Central memory CD4-positive, alpha-beta T cell (primary cell): ENCODE data around the gene PTP4A2.
A peak's percentile ranks its signal among the peaks of the same experiment; 100 is the strongest.

Experiments used
- DNase-seq: peaks from one replicate; pipeline ENCODE4 v3.0.0; 2022
- total RNA-seq, 3 experiments: gene quantifications; one replicate each; lab custom pipeline; 2026; lab: John Stamatoyannopoulos, UW

PTP4A2 gene
- total RNA-seq = 218 to 441 (median 281) reads per million in 3 experiments

DNA sequence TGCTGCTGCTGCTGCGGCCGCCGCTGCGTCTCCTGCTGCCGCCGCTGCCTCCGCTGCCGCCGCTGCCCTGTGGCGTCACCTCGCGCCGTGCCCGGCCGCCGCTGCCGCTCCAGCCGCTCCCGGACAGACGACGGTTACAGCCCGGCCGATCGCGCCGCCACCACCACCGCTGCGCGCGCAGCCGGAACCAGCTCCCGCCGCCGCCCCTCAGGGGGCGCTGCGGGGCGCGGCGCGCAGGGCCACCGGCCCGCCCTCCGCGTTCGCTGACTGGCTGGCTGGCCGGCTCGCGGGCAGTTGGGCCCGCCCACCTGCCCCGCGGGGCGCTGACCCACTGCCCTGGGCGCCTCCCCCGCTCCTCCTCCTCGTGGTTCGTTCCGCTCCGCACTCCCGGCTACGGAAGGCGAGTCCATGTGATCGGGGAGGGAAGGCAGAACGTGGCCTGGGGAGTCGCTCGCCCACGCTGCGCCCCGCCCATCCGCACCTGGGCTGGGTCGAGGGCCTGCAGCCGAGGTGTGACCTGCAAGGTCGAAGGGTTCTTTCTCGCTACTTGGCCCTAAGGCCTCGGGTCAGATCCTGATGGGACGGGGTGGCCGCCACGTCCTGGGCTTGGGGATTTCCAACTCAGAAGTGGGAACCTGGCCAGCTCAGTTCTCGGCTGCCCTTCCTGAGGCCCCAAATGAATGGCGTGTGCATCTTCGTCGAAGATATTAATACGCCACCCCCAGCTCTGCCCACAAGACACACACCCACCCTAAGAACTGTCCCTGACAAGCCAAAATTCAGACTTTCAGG lies at the start of gene PTP4A2:
PTP4A2 (minus strand) TSS at position 185 of the 792 bp plus-strand sequence. CDS start 19,303 bp downstream, outside the sequence.
- DNase-seq = peak; percentile 79

DNA sequence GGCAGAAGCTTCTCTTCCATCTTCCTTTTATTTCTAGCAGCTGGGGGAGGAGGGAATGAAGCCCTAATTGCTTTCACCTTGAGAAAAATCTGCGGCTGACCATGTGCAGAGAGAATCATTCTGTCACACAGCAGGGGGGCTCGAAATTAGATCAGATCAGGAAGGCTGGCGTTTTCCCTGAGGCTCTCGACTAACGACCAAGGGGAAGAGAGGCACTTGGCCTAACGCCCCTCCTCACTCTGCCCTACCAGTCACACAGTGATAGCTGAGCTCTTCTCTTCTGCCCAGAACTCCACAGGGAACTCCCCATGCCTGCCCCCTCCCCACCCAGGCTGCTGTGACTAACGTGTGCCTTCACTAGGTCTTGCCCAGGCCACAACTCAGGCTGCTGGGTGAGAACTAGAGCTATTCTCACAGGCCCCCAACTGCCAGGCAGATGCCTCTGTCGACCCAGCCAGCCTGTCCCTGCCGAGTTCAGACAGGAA lies 49.0 kb upstream of the PTP4A2 start:
- DNase-seq = no peak

DNA sequence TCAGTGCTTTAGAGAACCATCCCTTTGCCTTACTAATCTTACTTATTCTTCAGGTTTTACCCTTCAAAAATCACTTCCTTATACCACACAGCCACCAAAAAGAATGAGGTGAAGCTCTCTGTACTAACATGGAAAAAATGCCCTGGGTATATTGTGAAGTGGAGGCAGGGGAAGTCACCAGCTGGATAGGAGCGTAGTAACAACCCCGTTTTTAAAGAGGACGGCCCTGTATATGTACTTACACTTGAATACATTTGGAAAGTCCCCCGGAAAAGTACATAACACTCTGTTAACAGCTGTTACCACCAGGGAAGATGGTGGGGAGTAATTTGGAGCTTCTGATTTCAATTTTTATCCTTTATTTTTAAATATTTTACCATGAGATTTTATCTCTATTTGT lies 47.3 kb upstream of the PTP4A2 start:
- peak; percentile 16 for DNase-seq

DNA sequence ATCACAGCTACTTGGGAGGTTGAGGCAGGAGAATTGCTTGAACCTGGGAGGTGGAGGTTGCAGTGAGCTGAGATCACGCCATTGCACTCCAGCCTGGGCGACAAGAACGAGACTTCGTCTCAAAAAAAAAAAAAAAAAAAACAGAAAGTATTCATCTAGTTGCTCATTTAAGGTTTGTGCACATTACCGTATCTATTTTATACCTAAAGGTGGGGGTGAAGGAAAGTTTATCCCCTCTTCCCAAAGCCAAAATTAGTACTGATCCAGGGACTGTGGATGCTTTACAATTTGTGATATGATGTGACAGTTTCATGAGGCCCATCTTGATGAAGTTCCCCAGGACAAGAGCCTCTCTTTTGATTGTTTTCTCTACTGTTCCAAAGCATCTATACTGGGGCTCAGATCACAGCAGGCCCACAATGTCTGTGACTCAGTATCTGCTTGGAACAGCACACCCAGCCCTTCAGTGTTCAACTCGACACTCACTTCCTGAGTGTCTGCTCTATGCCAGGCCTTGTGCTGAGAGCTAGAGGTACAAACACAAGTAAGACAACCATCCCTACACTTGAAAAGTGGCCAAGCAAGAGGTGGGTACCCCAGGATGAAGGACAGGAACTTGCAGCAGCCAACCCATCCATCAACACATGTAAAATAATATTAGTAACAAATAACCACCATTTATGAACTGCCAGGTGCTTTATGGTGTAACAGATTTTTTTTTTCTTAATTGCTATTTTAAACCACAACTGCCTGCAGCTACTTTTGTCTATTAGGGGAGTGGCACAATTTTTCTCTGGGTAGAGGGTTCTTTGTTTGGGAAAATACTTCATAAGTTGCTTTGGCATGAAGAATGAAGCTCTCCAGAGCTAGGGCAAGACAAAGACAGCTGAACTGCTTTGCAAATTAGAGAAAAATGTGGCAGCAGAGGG lies 46.5 kb upstream of the PTP4A2 start:
- peak; percentile 8 for DNase-seq

DNA sequence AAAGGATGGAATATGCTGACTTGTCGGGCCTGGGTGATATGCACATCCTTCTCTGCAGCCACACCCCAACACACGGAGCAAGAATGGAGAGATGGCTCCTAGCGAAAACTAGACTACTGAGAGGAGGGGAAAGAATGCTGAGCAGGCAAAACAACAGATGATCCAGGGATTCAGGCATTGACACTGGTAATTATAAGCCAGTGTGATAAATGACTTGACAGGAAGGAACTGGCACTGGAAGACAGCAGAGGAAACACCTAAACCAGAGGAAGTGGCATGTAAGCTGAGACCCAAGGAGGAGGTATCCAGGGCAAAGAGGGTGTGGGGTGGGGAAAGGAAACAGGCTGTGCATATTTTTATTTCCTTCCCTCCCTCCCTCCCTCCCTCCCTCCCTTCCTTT lies 43.8 kb upstream of the PTP4A2 start:
- DNase-seq = peak; percentile 69

DNA sequence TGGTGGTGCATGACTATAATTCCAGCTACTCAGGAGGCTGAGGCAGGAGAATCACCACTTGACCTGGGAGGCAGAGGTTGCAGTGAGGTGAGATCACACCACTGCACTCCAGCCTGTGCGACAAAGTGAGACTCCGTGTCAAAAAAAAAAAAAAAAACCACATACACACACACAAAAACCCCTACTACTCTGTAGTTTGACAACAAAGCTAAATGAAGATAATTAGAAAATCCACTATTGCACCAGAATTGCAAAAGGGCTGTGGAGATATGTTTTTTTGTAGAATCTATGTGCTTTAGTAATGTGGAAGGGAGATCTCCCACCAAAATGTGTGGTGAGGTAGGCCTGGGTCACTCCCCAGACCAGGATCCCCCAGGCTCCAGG lies 43.3 kb upstream of the PTP4A2 start:
- DNase-seq = no peak

DNA sequence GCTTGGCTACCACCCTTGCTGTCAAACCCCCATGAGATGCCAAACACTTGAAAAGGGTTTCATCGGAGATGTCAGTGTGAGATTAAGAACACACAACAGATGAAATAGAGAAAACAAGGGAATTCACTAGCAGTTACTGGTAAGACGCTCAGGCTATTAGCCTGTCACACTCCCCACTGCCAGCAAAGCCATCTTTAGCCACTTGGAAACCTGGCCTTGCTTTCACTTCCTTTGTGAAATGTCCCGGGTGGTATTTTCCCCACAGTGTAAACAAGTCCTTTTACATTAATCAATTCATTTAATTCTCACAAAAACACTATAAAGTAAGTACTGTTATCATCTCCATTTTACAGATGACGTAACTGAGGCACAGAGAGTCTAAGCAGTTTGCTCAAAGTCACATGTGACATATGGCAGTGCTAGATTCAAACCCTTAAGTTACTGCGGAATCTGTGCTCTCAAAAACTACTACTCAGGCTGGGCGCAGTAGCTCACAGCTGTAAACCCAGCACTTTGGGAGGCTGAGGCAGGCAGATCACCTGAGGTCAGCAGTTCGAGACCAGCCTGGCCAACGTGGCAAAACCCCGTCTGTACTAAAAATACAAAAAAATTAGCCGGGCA lies 42.8 kb upstream of the PTP4A2 start:
- DNase-seq = no peak

DNA sequence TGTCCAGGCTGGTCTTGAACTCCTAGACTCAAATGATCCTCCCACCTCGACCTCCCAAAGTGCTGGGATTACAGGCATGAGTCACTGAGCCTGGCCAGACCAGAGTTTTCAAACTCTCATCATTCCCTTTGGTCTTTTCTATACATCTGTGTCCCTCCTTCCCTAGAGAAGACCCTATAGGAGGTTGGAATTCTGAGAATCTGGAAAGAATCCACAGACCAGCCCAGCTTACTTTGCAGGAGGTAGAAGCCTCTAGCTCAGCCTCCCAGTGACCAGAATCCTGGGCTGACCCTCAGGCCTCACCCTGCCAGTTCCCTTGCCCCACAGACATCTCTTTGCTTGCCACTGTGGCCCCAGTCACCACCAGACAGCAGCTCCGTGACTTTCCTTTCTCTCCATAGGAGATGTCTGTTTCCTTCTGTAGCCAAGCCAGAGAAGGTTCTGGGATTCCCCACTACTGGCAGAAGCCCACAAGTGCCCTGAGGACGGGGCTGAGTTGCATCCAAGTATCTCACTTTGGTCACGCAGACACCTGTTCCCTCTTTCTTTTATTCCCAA lies 40.8 kb upstream of the PTP4A2 start:
- DNase-seq = no peak

DNA sequence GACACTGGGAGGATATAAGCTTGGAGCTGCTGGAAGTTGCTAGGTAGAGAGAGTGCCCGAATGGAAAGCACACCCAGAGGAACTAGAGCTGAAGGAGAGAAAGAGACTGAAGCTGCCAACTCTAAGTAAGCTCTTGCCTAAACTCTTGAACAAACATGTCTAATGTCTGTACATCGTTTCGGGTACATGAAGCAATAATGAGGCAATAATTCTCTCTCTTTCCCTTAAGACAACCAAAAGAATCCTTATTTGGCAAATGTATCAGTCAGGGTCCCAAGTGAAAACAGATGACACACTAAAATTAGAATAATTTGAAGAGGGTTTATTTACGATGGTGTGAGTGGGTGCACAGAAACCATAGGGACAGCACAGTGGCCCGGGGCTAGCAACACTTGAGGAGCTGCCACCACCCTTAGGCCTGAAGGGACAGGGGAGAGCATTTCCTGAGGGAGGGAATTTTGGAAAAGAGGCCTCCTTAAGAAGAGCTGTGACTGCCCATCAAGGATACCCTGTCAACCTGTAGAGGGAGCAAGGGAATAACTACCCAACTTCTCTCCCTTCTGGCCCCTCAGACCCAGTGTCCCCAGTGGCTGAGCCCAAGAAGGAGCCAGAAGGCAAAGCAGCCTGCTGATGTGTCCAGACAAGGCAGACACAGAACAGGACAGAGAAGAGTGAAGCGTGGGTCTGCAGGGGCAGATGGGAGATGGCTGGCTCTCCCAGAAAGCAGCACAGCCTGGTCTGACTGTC lies 39.4 kb upstream of the PTP4A2 start:
- DNase-seq = no peak

DNA sequence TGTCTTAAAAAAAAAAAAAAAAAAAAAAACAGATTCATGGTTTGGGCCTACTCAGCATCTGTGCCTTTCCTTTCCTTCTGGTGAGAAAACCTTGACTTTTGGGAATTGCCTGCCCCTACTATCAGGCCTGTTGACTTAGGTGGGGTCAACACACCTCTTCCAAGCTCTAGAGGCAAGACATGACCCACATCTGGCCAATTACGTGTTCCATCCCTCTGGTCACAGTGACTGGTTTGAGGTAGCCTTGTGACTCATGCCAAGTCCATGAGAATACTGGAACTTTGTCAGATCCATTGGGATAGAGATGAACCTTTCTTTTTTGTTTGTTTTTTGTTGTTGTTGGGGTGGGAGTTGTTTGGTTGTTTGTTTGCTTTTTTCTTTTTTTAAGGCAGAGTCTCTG lies 38.2 kb upstream of the PTP4A2 start:
- no peak for DNase-seq

DNA sequence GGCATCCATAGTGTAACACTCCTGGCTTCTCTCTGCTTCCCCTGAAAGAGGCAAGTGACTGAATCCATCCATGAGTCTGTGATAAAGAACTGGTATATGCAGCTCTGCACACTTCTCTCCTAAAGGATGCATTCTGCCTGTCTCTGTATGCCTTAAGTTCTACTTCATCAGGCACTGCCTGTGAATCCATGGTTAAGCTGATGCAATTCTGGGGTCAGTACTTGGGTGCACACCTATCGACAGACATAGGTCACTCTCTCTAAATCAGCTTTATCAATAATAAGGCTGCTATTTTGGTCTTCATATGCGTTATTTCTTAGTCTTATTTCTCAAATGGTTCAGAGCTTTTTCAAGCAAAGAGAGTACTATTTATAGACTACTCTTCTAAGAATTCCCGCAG lies 32.7 kb upstream of the PTP4A2 start:
- no peak for DNase-seq

DNA sequence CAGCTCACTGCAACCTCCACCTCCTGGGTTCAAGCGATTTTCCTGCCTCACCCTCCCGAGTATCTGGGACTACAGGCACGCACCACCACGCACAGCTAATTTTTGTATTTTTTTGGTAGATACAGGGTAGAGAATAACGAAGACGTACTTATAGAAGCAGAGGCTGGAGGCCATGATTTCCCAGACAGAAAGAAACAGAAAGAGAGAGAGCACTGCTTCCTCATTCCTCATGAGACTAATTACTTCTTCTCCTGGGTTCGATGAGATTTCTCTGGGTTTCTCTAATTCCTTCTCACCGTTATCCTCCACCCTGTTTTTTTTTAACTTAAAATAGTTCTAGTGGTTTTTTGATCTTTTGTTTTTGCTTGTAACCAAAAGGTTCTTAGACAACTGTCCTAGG lies 23.4 kb upstream of the PTP4A2 start:
- DNase-seq = no peak

DNA sequence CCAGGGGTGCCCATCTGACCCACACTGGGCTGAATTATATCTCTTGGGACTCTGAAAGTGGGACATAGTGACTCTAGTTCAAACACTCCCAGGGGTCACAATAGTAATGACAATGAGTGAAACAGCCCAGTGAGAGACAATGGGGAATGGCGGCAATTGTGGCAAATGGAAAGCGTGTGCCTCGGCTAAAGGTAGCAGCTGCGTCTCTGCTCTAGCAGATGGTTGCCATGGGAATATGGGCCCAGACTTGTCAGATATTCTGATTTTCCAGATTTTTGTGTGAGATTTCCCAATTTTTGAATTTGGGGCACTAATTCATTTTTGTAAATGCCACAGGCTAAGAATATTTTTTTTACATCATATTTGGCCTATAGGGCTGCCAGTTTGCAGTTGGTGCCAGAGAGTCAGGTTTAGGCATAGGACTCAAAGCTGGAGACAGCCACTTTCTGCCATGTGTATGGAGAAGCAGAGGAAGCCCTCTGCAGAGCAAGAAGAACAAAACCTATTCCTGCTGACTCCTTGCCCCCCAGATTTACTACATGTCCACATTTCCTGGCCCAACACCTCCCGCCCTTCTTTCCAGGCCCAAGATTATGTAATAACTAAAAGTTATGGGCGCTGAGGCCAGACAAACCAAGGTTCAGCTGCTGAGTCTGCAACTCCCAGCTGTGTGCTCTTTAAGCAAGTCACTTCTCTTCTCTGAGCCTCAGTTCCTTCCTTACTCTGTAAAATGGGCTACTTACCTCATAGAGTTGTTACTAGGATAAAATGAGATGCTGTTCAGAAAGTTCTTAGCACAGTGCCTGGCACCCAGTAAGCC lies 21.6 kb upstream of the PTP4A2 start:
- DNase-seq = no peak

DNA sequence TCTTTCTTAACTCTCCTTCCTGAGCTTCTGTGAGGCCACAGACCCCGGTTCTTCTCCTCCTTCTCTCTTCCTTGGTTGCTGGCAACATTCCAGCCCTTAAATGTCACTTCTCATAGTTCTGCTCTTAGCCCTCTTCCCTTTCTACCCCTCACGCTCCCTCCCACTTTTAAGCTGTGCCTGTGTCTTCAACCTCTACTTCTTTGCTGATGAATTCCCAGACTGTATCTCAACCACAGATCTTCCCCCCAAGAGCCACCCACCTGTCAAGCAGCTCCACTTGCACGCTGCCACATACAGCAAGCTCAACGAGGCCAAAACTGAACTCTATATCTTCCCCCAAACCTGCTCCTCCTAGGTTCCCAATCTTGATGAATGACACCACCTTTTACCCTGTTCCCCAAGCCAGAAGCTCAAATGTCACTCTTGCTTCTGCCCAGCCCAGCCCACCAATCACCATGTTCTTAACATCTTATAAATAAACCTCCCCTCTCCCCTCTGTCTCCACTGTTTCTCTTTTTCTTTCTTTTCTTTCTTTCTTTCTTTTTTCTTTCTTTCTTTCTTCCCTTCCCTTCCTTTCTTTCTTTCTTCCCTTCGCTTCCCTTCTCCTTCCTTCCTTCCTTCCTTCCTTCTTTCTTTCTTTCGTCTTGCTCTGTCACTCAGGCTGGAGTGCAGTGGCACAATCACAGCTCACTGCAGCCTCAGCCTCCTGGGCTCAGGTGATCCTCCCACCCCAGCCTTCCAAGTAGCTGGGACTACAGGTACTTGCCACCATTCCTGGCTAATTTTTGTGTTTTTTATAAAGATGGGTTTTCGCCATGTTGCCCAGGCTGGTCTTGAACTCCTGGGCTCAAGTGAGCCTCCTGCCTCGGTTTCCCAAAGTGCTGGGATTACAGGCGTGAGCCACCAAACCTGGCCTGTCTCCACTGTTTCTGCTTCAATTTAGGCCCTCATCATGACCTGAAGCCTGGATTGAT lies 19.8 kb upstream of the PTP4A2 start:
- peak; percentile 23 for DNase-seq

DNA sequence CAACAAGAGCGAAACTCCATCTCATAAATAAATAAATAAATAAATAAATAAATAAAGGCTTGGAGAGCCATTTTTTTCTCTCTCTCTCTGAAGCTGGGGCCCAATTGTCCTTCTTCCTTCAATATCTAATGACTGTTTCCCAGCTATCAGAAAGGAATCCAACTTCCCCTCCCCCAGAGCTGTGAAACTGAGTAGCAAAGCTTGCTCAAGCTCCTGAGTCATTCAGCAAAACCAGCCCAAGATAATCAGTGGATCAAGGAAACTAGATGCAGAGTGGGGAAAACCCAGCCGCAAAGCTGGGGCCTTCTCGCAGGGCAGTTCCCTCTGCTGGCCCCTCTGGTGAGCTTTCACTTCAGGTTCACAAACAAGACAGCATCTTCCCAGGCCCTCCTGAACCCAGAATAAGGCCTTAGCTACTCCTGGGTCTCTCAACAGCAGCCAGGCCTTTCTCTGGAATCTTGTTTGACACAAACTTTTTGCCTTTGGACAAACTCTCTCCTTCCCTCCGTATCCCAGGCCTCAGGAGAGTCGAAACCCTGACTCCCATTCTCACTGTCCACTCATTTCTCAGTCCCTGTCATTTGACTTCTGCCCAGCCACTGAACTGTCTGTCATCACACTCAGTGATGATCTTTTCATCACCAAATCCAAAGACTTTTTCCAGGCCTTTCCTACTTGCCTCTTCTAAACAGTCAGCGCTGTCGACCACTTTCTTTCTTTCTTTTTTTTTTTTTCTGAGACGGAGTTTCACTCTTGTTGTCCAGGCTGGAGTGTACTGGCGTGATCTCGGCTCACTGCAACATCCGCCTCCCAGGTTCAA lies 18.0 kb upstream of the PTP4A2 start:
- DNase-seq = peak; percentile 79

DNA sequence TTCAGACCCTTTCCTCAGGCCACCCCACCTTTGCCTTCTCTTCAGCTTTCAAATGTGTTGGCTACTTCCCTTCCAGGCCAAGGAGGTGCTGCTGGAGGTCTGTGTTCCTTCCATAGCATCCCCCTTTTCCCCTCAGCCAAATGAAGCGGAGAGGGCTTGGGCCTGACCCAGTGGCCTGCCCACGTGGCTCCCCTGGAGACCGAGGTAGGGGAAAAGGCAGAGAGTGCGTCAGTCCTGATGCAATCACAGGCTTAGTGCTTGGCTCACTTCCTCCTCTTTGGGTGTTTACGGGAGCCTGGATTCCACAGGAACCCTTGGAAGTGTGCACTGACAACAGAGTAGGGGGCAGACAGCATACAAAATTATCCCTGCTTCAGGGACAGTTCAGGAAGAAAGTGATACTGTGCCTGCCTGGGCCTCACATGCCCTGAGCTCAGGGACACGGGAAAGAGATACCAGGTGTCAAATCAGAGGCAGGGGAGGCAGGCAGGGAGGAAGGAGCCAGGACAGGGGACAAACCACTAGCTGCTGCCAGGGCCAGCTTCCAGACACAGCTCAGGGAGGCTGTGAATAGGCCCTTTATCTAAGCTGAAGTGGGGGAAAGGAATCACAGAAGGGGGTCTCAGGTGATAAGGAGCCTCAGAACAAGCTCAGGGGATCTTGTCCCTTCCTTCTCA lies 16.6 kb upstream of the PTP4A2 start:
- DNase-seq = no peak

DNA sequence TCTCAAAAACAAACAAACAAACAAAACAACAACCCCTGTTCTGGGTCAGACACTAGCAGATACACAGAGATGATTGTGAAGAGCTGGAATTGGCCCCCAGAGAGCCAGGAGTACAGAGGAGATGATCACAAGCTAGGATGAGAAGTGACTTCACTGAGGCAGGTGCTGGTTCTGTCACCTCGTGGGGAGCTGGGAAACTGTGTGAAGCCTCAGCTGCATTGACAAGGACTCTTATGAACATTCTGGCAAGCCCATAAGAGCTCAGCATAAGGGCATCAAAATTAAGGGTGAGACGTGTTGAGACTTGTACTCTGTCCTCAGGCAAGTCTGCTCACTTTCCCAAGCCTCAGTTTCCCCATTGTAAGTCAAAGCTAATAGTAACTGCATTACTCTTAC lies 14.7 kb upstream of the PTP4A2 start:
- DNase-seq = no peak

DNA sequence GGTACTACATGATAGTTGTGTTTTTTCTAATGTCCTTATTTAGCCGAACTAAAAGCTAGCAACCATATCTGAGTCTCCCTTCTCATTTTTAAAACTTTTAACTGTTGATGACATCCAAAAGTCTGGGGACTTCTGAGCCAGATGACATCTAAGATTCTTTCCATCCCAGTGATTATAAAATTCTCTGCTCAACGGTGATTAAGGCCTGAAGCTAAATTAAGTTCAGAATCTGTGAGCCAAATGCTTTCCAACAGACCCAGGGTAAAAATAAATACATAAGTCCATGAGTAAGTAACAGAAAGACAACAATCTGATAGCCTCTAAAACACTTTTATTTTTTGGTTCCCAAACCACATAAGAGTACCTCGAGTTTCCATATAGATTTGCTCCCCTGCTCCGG lies 13.1 kb upstream of the PTP4A2 start:
- DNase-seq = no peak
